ENCODE results near the gene EDRF1. TPM values are rescaled to one million over a fixed set of nuclear protein-coding genes. Genes with fewer than 3 reads are reported as not detected.
A peak's percentile ranks its signal among the peaks of the same experiment; 100 is the strongest.

EDRF1 gene
- total RNA-seq, 1 donor from 2014 or later = 23.2 TPM

- DNase-seq (ENCODE audit: low read depth) = no peak
Observed at GRCh38 chr10:125788156-125789034, 68.9 kb downstream of the EDRF1 start.

- DNase-seq (ENCODE audit: low read depth) = no peak
Observed at GRCh38 chr10:125792342-125793300, 73.1 kb downstream of the EDRF1 start.

GRCh38 chr10:125795128-125795527, 75.6 kb downstream of the EDRF1 start:
- DNase-seq (ENCODE audit: low read depth) = peak; percentile 51

- DNase-seq (ENCODE audit: low read depth) = no peak
Observed at GRCh38 chr10:125795637-125796190, 76.2 kb downstream of the EDRF1 start.

- DNase-seq (ENCODE audit: low read depth) = no peak
Observed at GRCh38 chr10:125797424-125797823, 77.9 kb downstream of the EDRF1 start.

DNA sequence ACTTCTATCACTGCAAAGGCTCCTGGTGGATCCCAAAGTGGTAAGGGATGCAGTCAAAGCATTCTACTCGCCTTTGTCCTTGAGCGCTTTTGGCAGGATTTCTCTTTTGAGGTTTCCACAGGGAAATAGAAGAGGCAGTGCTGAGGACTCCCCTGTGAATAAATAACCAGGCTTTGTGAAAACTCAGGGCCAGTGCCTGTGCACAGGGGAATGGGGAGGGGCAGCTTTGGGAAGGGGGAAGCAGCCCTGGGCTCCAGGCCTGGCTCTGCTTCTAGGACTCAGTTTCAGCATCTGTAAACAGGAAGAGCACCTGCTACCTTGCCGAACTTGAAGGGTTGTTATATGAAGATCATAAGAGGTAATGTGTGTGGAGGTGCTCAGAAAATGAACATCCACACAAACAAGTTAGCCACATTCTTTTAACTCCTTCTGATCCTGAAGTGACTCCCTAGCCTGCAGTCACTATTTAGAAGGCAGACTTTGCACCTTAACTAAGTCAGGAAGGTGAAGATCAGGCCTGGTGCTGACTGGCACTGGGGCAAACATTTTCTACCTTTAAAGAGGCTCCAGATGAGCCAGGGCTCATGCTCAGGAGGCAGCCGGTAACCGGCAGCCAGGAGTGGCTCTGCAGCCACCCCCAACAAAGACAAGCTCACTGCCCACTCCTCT, 78.6 kb downstream of the EDRF1 start:
- peak; percentile 79 for DNase-seq (ENCODE audit: low read depth)

- no peak for DNase-seq (ENCODE audit: low read depth)
Observed at GRCh38 chr10:125799451-125800182, 80.1 kb downstream of the EDRF1 start.

DNA sequence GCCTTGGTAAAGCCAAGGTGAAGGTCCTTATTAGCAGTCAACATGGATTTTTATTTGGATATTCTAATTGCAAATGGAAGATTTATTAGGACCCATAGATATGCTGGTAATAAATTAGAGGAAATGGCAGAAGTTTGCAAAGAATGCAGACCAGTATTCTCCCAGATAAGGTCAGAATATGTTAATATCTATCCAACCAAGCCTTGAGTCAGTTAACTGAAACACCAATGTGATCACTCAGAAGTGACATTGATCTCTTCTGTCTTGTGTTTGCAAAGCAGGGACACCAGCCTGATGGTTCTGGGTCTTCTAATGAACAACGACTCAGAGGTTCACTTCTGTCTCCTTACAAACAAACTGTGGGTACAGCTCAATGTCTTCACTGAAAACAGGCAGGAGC, 82.1 kb downstream of the EDRF1 start:
- DNase-seq (ENCODE audit: low read depth) = no peak

DNA sequence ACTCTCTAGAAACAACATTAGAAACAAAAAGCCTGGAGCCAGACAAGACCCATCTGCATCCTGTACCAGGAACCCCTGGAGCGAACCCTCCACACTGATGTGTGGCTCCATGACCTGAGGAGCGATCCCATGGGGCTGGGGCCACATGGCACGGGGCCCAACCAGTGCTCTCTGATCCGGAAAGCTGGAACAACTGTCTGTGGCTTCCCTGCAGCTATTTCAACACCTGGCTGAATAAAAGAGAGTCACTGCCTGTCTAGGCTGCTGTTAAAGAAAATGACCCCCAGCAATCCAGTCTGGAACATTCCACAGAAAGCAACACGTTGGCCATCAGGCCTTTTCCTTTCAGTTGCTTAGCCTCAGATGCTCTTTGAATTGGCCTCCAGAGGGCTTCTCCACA, 82.6 kb downstream of the EDRF1 start:
- peak; percentile 73 for DNase-seq (ENCODE audit: low read depth)

GRCh38 chr10:125802739-125803138, 83.2 kb downstream of the EDRF1 start:
- DNase-seq (ENCODE audit: low read depth) = peak; percentile 27

- DNase-seq (ENCODE audit: low read depth) = no peak
Observed at GRCh38 chr10:125808047-125808446, 88.5 kb downstream of the EDRF1 start.

GRCh38 chr10:125811251-125811650, 91.7 kb downstream of the EDRF1 start:
- DNase-seq (ENCODE audit: low read depth) = no peak

- DNase-seq (ENCODE audit: low read depth) = no peak
Observed at GRCh38 chr10:125812128-125812750, 92.7 kb downstream of the EDRF1 start.

Other genes starting within 250 kb of the EDRF1 start
- not detected in 2 replicates for gene TEX36, start 36.5 kb upstream of the EDRF1 start, total RNA-seq
- gene MMP21, start 56.1 kb downstream of the EDRF1 start, total RNA-seq = 0.05 TPM in 1 of 2 replicates, not detected in the other
- 45.3 and 68.8 TPM in 2 replicates for gene UROS, start 103.5 kb downstream of the EDRF1 start, total RNA-seq
- 46.4 and 71.1 TPM in 2 replicates for gene BCCIP, start 103.8 kb downstream of the EDRF1 start, total RNA-seq
- gene DHX32, start 161.6 kb downstream of the EDRF1 start, total RNA-seq = 66.1 and 68.1 TPM in 2 replicates
- gene FANK1, start 176.9 kb downstream of the EDRF1 start, total RNA-seq = 14.9 and 26.4 TPM in 2 replicates